Measurements from ENCODE around the gene AMFR. TPM values are rescaled to one million over a fixed set of nuclear protein-coding genes. Genes with fewer than 3 reads are reported as not detected.

AMFR gene
- total RNA-seq, 1 experiment from 2014 or later, result 31.7 TPM

DNA sequence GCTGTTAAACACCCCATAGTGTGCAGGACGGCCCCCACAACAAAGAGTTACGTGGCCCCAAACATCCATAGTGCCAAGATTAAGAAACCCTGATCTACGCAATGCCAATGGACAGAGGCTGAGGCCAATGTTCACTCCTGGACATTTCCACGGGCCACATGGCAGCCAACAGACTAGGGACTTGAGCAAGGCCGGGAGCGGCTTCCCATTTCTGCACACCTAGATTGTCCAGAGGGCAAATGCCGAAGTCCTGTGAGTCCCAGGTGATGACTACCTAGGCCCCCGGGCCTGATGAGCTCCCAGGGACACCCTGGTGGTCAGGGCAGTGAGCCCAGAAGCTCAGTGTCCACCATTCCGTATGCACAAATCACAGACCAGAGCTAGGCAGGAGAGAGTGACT lies 95.5 kb downstream of the AMFR start:
- TF ChIP-seq, protein P1, sequence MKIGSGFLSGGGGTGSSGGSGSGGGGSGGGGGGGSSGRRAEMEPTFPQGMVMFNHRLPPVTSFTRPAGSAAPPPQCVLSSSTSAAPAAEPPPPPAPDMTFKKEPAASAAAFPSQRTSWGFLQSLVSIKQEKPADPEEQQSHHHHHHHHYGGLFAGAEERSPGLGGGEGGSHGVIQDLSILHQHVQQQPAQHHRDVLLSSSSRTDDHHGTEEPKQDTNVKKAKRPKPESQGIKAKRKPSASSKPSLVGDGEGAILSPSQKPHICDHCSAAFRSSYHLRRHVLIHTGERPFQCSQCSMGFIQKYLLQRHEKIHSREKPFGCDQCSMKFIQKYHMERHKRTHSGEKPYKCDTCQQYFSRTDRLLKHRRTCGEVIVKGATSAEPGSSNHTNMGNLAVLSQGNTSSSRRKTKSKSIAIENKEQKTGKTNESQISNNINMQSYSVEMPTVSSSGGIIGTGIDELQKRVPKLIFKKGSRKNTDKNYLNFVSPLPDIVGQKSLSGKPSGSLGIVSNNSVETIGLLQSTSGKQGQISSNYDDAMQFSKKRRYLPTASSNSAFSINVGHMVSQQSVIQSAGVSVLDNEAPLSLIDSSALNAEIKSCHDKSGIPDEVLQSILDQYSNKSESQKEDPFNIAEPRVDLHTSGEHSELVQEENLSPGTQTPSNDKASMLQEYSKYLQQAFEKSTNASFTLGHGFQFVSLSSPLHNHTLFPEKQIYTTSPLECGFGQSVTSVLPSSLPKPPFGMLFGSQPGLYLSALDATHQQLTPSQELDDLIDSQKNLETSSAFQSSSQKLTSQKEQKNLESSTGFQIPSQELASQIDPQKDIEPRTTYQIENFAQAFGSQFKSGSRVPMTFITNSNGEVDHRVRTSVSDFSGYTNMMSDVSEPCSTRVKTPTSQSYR (CRISPR knock-in tag; IDR thresholded peaks at IDR 0.05), result no peak
- TF ChIP-seq ZNF671 (CRISPR knock-in tag; IDR thresholded peaks at IDR 0.05) (no peak), TEAD1 (CRISPR knock-in tag; IDR thresholded peaks at IDR 0.05) (no peak), MYBL2 (CRISPR knock-in tag; IDR thresholded peaks at IDR 0.05) (no peak)
- TF ChIP-seq, protein P2, sequence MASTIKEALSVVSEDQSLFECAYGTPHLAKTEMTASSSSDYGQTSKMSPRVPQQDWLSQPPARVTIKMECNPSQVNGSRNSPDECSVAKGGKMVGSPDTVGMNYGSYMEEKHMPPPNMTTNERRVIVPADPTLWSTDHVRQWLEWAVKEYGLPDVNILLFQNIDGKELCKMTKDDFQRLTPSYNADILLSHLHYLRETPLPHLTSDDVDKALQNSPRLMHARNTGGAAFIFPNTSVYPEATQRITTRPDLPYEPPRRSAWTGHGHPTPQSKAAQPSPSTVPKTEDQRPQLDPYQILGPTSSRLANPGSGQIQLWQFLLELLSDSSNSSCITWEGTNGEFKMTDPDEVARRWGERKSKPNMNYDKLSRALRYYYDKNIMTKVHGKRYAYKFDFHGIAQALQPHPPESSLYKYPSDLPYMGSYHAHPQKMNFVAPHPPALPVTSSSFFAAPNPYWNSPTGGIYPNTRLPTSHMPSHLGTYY (CRISPR knock-in tag; IDR thresholded peaks at IDR 0.05), result no peak
- TF ChIP-seq, protein P3, sequence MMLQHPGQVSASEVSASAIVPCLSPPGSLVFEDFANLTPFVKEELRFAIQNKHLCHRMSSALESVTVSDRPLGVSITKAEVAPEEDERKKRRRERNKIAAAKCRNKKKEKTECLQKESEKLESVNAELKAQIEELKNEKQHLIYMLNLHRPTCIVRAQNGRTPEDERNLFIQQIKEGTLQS (CRISPR knock-in tag; conservative IDR thresholded peaks at IDR 0.05), result no peak
- TF ChIP-seq, protein P4, sequence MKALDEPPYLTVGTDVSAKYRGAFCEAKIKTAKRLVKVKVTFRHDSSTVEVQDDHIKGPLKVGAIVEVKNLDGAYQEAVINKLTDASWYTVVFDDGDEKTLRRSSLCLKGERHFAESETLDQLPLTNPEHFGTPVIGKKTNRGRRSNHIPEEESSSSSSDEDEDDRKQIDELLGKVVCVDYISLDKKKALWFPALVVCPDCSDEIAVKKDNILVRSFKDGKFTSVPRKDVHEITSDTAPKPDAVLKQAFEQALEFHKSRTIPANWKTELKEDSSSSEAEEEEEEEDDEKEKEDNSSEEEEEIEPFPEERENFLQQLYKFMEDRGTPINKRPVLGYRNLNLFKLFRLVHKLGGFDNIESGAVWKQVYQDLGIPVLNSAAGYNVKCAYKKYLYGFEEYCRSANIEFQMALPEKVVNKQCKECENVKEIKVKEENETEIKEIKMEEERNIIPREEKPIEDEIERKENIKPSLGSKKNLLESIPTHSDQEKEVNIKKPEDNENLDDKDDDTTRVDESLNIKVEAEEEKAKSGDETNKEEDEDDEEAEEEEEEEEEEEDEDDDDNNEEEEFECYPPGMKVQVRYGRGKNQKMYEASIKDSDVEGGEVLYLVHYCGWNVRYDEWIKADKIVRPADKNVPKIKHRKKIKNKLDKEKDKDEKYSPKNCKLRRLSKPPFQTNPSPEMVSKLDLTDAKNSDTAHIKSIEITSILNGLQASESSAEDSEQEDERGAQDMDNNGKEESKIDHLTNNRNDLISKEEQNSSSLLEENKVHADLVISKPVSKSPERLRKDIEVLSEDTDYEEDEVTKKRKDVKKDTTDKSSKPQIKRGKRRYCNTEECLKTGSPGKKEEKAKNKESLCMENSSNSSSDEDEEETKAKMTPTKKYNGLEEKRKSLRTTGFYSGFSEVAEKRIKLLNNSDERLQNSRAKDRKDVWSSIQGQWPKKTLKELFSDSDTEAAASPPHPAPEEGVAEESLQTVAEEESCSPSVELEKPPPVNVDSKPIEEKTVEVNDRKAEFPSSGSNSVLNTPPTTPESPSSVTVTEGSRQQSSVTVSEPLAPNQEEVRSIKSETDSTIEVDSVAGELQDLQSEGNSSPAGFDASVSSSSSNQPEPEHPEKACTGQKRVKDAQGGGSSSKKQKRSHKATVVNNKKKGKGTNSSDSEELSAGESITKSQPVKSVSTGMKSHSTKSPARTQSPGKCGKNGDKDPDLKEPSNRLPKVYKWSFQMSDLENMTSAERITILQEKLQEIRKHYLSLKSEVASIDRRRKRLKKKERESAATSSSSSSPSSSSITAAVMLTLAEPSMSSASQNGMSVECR (CRISPR knock-in tag; IDR thresholded peaks at IDR 0.05; ENCODE audit: borderline replicate concordance), result no peak
- TF ChIP-seq, protein P5, sequence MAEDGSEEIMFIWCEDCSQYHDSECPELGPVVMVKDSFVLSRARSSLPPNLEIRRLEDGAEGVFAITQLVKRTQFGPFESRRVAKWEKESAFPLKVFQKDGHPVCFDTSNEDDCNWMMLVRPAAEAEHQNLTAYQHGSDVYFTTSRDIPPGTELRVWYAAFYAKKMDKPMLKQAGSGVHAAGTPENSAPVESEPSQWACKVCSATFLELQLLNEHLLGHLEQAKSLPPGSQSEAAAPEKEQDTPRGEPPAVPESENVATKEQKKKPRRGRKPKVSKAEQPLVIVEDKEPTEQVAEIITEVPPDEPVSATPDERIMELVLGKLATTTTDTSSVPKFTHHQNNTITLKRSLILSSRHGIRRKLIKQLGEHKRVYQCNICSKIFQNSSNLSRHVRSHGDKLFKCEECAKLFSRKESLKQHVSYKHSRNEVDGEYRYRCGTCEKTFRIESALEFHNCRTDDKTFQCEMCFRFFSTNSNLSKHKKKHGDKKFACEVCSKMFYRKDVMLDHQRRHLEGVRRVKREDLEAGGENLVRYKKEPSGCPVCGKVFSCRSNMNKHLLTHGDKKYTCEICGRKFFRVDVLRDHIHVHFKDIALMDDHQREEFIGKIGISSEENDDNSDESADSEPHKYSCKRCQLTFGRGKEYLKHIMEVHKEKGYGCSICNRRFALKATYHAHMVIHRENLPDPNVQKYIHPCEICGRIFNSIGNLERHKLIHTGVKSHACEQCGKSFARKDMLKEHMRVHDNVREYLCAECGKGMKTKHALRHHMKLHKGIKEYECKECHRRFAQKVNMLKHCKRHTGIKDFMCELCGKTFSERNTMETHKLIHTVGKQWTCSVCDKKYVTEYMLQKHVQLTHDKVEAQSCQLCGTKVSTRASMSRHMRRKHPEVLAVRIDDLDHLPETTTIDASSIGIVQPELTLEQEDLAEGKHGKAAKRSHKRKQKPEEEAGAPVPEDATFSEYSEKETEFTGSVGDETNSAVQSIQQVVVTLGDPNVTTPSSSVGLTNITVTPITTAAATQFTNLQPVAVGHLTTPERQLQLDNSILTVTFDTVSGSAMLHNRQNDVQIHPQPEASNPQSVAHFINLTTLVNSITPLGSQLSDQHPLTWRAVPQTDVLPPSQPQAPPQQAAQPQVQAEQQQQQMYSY (CRISPR knock-in tag; IDR thresholded peaks at IDR 0.05), result no peak
- TF ChIP-seq, protein P6, sequence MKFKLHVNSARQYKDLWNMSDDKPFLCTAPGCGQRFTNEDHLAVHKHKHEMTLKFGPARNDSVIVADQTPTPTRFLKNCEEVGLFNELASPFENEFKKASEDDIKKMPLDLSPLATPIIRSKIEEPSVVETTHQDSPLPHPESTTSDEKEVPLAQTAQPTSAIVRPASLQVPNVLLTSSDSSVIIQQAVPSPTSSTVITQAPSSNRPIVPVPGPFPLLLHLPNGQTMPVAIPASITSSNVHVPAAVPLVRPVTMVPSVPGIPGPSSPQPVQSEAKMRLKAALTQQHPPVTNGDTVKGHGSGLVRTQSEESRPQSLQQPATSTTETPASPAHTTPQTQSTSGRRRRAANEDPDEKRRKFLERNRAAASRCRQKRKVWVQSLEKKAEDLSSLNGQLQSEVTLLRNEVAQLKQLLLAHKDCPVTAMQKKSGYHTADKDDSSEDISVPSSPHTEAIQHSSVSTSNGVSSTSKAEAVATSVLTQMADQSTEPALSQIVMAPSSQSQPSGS (CRISPR knock-in tag; IDR thresholded peaks at IDR 0.05; ENCODE audit: borderline replicate concordance, low read depth), result no peak
- TF ChIP-seq, protein P7, sequence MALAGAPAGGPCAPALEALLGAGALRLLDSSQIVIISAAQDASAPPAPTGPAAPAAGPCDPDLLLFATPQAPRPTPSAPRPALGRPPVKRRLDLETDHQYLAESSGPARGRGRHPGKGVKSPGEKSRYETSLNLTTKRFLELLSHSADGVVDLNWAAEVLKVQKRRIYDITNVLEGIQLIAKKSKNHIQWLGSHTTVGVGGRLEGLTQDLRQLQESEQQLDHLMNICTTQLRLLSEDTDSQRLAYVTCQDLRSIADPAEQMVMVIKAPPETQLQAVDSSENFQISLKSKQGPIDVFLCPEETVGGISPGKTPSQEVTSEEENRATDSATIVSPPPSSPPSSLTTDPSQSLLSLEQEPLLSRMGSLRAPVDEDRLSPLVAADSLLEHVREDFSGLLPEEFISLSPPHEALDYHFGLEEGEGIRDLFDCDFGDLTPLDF (CRISPR knock-in tag; IDR thresholded peaks at IDR 0.05), result no peak
- POLR2A ChIA-PET, result no interaction called here
- no peaks in the 10 kb centered on the region for H3K36me3 Mint-ChIP-seq
- no peaks in the 10 kb centered on the region for H3K4me1 Mint-ChIP-seq
- H3K9me3 Mint-ChIP-seq, result no peaks in the 10 kb centered on the region
- no peak for DNase-seq (ENCODE audit: low spot score)
- no peak overlapping the region for H3K27ac Mint-ChIP-seq
- no peak for ATAC-seq
- no peaks in the 10 kb centered on the region for H3K27me3 Mint-ChIP-seq (ENCODE audit: low read depth)
- CTCF ChIA-PET, result interaction anchor here (1.5 to 4.8 kb wide), 2 partner anchors 26 to 865 kb away, joined by 4 to 30 read pairs; no protein-coding TSS in a partner anchor
- no peak overlapping the region for H3K4me3 Mint-ChIP-seq

All from WTC11 (cell line).